CD4-positive, alpha-beta T cell treated with Interleukin-15 for 4 hours (primary cell): Measurements from ENCODE around the gene LMF1.
"Not testable (repeated sequence)": the region's sequence is repeated elsewhere in the genome, so short reads cannot be mapped to it uniquely, and the experiment has no call there.

Experiments
- DNase-seq: peaks from one replicate; pipeline ENCODE4 v3.0.0-alpha.2; 2020; ENCODE audit warnings: low spot score

LMF1 gene

DNA sequence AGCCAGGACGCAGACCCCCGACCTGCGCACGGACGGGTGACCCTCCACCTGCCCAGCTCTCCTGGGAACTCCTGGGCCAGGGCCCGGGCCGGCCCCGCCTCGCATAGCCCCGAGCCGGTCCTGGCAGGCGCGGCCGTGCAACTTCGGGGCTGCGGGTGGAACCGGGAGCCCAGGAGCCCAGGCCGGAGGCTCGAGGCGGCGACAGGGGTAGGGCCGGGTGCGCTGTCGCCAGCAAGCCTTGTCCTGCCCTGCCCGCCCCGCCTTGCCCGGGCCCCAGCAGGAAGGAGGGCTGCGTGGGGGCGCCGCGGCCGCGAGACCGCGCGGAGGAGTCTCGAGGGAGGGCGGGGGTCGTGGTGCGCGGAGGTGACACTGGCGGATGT lies 408 bp downstream of the LMF1 start:
- DNase-seq = no peak

- DNase-seq = no peak
Measured at GRCh38 chr16:969508-970385, 1.0 kb downstream of the LMF1 start.

GRCh38 chr16:968620-969019 lies 2.2 kb downstream of the LMF1 start:
- DNase-seq = no peak

GRCh38 chr16:967546-968295 lies 3.1 kb downstream of the LMF1 start:
- DNase-seq = no peak

GRCh38 chr16:967077-967541 lies 3.7 kb downstream of the LMF1 start:
- no peak for DNase-seq

DNA sequence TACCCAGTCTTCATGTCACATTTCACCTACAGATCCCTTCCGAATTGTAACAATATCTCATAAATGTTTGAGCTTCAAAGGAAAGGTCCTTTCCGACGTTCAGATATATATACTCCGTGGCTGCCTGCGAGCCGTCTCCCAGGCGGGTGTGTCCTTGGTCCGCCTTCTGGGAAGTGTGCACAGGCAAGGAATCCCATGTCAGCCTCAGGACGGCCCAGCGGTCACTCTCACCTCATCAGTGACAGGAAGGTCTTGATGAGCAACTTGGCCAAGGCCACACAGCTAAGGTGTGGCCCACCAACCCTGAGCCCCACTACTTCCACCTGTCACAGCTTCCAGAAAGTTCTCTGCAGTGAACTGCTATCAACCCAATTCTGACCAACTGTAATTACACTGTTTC lies 4.3 kb downstream of the LMF1 start:
- DNase-seq = no peak

DNA sequence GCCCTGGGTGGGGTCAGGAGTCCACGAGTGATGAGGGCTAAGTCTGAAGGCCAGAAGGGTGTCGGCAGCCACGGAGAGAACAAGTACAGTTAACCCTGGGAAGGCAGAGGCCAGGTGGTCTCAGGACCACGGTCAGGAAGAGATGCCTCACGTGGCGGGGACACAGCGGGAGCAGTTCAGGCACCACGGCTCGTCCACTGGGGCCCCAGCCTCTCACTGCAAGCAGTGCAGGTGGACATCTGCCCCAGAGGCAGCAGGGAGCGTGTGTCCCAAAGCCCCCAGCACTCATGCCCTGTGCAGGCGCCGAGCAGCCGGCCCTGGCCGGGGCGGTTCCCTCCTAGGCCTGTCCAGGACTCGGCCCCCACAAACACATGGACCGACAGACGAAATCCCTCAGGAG lies 4.7 kb downstream of the LMF1 start:
- DNase-seq = no peak

DNA sequence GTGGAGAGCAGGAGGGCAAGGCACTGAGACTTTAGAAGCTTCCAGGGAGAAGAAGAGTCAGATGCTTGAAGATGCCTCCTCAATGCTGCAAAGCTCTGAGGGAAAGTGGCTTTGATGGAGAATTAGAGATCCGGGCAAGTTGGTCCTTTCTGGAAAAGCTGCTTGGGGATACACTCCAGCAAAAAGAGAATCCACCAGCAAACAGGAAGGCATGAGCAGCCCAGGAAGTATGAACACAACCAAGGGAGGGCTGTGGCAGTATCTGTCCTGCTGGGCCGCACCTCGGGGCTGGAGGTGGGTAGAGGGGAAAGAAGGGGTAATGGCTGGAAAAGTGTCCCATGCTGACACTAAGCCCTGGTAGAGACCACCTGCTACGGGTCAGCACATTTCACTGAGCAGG lies 5.3 kb downstream of the LMF1 start:
- no peak for DNase-seq

- DNase-seq = no peak
Measured at GRCh38 chr16:965036-965395, 5.8 kb downstream of the LMF1 start.

- DNase-seq = peak; percentile 76
Measured at GRCh38 chr16:964356-965035, 6.3 kb downstream of the LMF1 start.

- no peak for DNase-seq
Measured at GRCh38 chr16:963913-964312, 6.9 kb downstream of the LMF1 start.

DNA sequence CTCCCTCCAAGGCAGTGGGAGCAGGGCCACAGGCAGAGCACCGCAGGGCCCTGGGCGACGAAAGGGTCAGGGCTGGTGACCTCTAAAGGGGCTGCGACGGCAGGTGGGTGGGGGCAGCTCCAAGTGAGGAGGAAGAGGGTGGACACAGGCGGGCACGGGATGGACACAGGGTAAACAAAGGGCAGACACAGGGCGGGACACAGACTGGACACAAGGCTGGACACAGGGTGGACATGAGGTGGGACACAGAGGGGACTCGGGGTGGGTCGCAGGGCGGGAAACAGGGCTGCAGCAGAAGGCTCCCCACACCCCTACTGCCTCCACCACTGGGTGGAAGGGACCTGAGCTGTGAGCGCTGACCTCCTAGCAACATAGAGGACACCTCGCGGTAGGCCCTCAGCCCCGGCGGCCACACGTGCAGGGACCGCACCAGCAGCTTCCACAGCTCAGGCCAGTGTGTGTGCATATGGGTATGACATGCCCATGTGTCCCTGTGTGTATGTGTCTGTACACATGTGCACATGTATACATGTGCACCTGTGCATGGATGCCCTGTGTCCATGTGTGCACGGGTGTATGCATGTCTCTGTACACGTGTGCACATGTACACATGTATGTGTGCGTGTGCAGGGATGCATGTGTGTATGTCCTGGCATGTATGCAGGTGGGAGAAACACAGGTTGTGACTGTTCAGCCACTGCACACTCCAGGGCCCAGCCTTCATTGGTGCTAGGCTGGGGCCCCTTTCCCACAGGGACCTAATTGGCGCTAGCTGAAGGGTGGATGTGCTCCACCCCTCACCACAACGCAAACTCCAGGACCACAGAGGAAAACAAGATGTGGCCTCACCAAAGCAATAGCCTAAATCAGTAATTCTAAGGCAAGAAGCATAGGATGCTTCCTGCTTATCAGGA lies 7.6 kb downstream of the LMF1 start:
- no peak for DNase-seq

GRCh38 chr16:962366-962765 lies 8.4 kb downstream of the LMF1 start:
- no peak for DNase-seq

GRCh38 chr16:959232-960040 lies 11.3 kb downstream of the LMF1 start:
- DNase-seq = no peak

GRCh38 chr16:955766-956165 lies 15.0 kb downstream of the LMF1 start:
- not testable (repeated sequence) for DNase-seq

DNA sequence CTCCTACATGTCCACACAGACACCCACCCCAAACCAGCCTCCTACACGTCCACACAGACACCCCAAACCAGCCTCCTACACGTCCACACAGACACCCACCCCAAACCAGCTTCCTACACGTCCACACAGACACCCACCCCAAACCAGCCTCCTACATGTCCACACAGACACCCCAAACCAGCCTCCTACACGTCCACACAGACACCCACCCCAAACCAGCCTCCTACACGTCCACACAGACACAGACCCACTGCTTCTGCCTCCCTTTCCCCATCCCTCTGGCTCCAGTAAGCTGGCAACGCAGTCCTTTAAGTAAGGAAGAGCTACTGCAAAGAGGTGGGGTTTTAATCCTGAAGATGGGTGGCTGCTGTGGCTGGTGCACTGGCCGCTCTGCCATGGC lies 17.0 kb downstream of the LMF1 start:
- DNase-seq = not testable (repeated sequence)

- no peak for DNase-seq
Measured at GRCh38 chr16:952321-952720, 18.5 kb downstream of the LMF1 start.

DNA sequence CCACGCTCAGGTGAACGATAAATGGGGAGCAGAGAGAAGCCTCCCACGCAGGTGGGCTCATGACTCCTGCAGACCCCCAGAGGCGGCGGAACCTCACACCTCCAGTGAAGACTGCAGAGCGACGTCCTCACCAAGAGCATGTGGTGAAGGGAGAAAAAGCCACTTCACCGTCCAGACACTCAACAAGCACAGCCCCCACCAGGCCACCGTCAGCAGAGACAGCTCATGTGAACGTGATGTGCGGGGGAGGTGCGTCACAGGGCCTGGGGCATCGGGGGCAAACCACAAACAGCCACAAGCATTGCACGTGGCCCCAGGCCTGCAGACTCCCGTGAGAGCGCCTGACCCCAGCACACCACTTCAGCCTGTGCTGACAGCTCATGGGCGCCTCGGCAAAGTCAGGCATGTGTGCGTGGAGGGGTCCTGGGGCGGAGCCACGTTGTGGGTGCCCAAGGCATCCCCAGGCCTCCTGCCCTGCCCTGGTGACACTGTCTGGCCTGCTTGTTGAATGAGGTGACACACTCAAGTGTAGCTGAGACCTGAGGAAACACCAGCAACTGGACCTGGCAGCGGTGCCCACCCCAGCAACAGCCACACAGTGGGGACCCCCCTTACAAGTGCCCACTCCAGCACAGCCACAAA lies 19.0 kb downstream of the LMF1 start:
- no peak for DNase-seq

DNA sequence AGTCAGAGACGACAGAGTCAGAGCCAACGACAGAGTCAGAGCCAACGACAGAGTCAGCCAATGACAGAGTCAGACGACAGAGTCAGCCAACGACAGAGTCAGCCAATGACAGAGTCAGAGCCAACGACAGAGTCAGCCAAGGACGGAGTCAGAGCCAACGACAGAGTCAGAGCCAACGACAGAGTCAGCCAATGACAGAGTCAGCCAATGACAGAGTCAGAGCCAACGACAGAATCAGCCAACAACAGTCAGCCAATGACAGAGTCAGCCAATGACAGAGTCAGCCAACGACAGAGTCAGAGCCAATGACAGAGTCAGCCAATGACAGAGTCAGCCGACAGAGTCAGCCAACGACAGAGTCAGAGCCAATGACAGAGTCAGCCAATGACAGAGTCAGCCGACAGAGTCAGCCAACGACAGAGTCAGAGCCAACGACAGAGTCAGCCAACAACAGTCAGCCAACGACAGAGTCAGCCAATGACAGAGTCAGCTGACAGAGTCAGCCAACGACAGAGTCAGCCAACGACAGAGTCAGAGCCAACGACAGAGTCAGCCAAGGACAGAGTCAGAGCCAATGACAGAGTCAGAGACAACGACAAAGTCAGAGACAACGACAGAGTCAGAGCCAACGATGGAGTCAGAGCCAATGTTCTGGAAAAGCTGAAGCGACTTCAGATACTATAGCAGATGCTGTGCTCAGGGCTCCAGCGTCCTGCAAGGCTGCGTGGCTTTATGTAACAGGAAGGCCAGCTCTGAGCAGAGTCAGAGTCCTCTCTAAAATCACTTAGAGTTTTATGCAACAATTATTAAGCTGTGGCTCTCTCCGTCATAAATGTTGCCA lies 19.8 kb downstream of the LMF1 start:
- not testable (repeated sequence) for DNase-seq
